RWPE2 (cell line): ENCODE results near the gene TPSB2.

ENCODE experiments used
- ATAC-seq: fragments of 200-7000 bp; cut with Tn5 transposase; 3 replicates; pipeline ENCODE4 v1.9.1; 2021; ENCODE audit warnings: low read depth
- DNase-seq: peaks from one replicate; pipeline ENCODE4 v3.0.0-alpha.2; 2020; ENCODE audit warnings: low spot score
- H3K27ac ChIP-seq: fragments of 450-650 bp; 2 replicates; pipeline ENCODE4 v1.5.1; 2017; ENCODE audit warnings: mild to moderate bottlenecking; ENCODE audit not compliant: poor library complexity, severe bottlenecking
- H3K27me3 ChIP-seq: fragments of 250-450 bp; sonication (Bioruptor Pico); 2 replicates; pipeline ENCODE4 v1.5.1; 2021; ENCODE audit warnings: mild to moderate bottlenecking, moderate library complexity; ENCODE audit not compliant: insufficient read depth, poor library complexity, severe bottlenecking
- H3K36me3 ChIP-seq: fragments of 250-450 bp; sonication (Bioruptor Pico); 2 replicates; pipeline ENCODE4 v1.5.1; 2020; ENCODE audit warnings: low read depth, mild to moderate bottlenecking, moderate library complexity
- H3K4me1 ChIP-seq: fragments of 250-450 bp; sonication (Bioruptor Pico); 2 replicates; pipeline ENCODE4 v1.5.1; 2021; ENCODE audit warnings: mild to moderate bottlenecking, moderate library complexity; ENCODE audit not compliant: insufficient read depth, poor library complexity, severe bottlenecking
- H3K4me3 ChIP-seq: fragments of 250-450 bp; sonication (Bioruptor Pico); 2 replicates; pipeline ENCODE4 v1.5.1; 2021; ENCODE audit warnings: mild to moderate bottlenecking, moderate library complexity; ENCODE audit not compliant: severe bottlenecking
- H3K9me3 ChIP-seq: fragments of 250-450 bp; sonication (Bioruptor Pico); 2 replicates; pipeline ENCODE4 v1.5.1; 2021; ENCODE audit warnings: mild to moderate bottlenecking, moderate library complexity; ENCODE audit not compliant: severe bottlenecking
- CTCF ChIP-seq: fragments of 450-650 bp; IDR thresholded peaks from one replicate; pipeline ENCODE4 v1.5.1; 2017; ENCODE audit warnings: mild to moderate bottlenecking, moderate library complexity; ENCODE audit not compliant: poor library complexity, severe bottlenecking

TPSB2 gene

GRCh38 chr16:1218061-1218929, 11.7 kb downstream of the TPSB2 start:
- Histone ChIP-seq H3K4me1 (no peaks in the 10 kb centered on the region), H3K27ac (no peak overlapping the region), H3K4me3 (no peak overlapping the region), H3K9me3 (no peaks in the 10 kb centered on the region), H3K27me3 (no peaks in the 10 kb centered on the region), H3K36me3 (no peaks in the 10 kb centered on the region)
- TF ChIP-seq CTCF = no peak
- DNase-seq = no peak
- no peak for ATAC-seq

- DNase-seq = no peak
- no peak overlapping the region for H3K27ac ChIP-seq
- ATAC-seq = no peak
- H3K4me3 ChIP-seq = no peak overlapping the region
- no peaks in the 10 kb centered on the region for H3K27me3 ChIP-seq
- no peaks in the 10 kb centered on the region for H3K36me3 ChIP-seq
- H3K4me1 ChIP-seq = no peaks in the 10 kb centered on the region
- TF ChIP-seq CTCF = no peak
- H3K9me3 ChIP-seq = no peaks in the 10 kb centered on the region
Measured at GRCh38 chr16:1217526-1217925, 12.5 kb downstream of the TPSB2 start.

GRCh38 chr16:1216681-1217400, 13.1 kb downstream of the TPSB2 start:
- no peaks in the 10 kb centered on the region for H3K27me3 ChIP-seq
- ATAC-seq = no peak
- no peaks in the 10 kb centered on the region for H3K4me1 ChIP-seq

GRCh38 chr16:1216296-1216619, 13.7 kb downstream of the TPSB2 start:
- Histone ChIP-seq H3K27ac (no peak overlapping the region), H3K36me3 (no peaks in the 10 kb centered on the region), H3K9me3 (no peaks in the 10 kb centered on the region), H3K4me3 (no peak overlapping the region), H3K4me1 (no peaks in the 10 kb centered on the region), H3K27me3 (no peaks in the 10 kb centered on the region)
- no peak for ATAC-seq
- DNase-seq = no peak
- no peak for TF ChIP-seq CTCF

More at GRCh38 chr16:1216681-1217400, 13.1 kb downstream of the TPSB2 start:
- Histone ChIP-seq H3K27ac (no peak overlapping the region), H3K9me3 (no peaks in the 10 kb centered on the region), H3K36me3 (no peaks in the 10 kb centered on the region), H3K4me3 (no peak overlapping the region)
- DNase-seq = no peak
- TF ChIP-seq CTCF = no peak
